Epidermal melanocyte (primary cell): ENCODE measurements around the gene ATXN1L.
"Not testable (repeated sequence)": the region's sequence is repeated elsewhere in the genome, so short reads cannot be mapped to it uniquely, and the experiment has no call there.

Experiments used
- DNase-seq: peaks from one replicate; pipeline ENCODE4 v3.0.0; 2011; ENCODE audit warnings: low spot score; ENCODE audit not compliant: insufficient read length

Gene ATXN1L

DNA sequence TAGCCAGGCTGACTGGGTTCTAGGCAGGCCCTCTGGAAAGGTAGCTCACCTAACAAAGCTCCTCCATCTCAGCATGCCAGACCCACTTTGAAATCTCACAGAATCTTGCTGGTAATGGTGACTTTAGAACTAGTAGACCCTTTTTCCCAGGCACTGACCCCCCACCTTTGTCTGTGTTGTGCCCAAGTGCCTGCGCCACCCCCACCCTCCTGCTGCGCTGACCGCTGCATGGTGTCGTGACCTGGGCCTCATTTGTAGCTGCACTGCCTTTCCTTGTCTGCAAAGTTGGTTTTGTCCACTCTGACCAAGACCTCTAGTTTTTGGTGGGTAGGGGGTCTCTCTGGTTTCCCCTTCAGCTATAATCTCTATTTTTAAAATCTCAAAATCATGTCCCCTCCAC is 6.8 kb downstream of the ATXN1L start:
- no peak for DNase-seq

DNA sequence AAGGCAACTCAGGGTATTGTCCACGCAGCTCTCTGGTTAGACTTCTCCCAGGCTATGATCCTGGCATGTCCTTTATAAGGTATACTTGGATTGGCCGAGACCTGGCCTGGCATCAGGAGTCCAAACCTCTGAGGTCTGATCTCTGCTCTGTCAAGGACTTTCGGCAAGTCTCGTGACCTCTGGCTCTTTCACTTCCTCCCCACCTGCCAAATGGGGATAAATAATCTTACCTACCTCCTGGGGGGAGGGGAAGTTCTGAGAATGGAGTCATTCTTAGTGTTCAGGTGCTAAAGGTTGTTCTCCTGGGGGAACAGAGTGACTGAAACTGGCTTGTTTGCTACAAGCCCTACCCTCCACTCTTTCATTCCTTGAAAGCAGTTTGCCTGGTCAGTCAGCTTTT is 7.6 kb downstream of the ATXN1L start:
- DNase-seq, result no peak

DNA sequence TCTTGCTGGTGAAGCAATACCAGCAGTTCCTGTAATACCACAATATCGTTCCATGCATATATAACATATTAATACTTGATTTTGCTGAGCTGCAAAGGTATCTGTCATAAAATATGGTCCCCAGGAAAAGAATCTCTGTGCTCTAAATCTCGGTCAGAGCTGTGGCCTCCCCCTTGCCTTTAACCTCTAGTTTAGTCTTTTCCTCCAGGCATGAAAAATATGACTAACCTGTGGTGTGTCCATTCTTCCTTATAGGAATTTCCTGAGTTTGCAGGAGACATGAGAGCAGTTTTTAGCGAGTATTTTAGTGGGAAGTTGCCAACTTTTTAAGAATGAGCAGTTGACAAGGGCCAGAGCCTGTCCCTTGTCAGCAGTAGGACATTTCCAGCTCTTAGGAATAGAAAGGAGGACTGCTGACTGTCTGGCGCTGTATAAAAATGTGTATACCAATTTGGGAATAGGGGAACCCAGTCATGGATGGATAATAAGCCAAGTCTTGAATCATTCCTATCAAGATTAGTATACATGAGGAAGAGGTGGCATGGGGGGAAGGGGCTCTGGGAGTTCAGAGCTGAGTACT is 8.7 kb downstream of the ATXN1L start:
- no peak for DNase-seq

DNA sequence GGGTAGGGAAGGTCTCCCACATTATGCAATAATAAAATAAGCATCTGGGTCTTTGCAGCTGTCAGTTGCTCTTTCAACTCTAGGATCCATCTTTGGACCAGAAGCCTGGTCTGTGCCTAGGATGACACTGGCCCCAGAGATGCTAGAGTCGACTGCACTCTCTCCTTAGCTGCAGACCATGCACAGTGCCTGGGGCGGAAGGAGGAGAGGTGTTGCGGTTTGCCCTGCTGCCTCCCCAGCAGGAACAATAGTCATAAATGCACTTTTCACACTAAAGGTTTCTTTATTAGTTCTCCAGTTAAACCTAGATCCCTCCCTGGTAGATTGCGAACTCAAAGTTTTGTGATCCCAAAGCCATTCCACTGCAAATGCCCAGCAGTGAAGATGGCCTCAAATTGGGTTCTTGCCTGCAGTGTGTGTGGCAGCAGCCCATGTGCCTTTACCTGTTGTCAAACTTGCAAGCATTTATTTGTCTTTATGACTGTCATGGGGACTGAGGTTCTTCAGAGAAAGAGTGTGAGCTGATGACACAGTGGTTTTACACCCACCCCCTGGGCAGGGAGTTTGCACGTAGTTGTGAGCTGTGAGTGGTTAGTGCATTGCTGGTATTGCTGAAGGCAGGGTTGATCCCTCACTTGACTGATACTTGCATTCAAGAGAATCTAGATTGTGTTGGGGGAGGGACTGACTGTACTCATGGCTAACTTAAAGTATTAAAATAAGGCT is 10.3 kb downstream of the ATXN1L start:
- DNase-seq, result no peak

DNA sequence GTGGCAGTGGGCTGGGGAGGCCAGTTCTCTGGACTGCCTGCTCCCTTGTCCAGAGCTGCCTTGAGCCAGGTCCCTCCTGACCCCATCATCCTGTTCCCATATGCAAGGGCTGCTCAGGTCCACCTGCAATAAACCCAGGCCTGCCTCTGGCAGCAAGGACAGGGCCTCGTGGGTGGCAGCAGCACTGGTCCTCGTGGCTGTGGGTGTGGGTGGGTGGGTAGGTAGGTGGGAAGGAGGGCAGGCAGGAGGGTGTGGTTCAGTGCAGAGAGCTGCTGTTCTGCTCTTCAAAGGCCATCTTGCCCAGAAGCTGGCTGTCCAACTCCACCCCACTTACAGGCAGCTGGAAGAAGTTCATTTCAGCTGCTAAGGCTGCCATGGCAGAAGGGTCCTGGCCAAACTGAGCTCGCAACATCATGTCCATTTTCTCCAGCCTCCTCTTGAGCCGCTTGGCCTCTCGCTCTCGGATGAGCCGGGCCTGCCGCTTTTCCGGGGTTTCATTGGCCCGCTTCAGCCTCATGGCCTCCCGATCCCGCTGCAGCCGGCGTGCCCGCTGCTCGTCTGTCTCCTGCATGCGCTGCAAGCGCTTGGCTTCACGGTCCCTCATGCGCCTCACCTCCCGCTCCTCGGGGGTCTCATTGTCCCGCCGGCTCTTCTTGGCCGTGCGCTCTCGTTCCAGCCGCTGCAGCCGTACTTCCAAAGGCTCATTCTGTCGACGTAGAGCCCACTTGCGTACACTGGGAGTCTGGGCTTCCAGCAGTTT is 14.2 kb downstream of the ATXN1L start:
- no peak for DNase-seq

DNA sequence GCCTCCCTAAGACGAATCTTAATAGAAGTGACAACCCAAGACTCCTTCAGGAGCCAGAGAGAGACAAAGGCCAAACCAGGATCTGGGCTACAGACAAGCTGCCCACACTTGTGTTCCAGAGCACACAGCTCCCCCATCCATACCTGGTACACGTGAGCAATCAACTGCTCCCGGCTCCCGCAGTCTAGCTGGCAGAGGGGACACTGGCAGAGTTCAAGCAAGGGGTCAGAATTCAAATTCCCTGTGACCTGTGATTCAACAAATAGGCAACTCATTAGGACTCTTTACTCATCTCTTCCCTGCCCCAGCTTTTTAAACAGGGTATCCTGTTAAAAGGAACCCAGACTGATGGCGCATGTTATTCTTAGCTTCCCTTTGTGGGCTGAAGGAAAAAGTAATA is 18.2 kb downstream of the ATXN1L start:
- DNase-seq, result no peak

DNA sequence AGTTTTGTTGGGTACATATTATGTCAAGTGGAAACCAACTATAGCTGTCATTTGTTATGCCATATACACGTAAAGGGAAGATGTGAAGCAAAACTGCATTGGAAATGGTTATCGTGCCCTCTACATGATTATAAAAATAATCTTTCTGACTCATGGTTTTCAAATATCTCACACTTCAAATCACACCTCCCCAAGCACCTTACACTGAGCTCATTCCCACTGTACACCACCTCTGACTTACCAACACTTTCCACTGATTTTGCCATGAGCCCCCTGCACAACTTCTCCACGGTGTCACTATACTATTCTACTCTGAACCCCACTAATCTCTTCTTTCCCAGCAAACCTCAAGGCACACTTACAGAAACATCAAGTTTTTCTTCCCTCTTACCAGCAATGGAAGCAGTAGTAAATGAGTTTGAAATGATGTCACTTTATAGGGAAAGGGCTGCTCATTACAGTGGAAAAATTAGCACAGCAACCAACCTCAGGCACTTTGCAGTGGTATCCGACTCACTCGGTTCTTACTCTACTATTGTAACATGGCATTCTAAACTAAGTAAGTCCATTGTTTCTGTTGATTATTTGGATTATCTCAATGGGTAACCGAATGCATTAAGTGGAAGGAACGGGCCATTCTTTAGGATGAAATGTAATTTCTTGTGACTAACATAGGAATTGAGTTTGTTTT is 19.5 kb downstream of the ATXN1L start:
- DNase-seq, result no peak

DNA sequence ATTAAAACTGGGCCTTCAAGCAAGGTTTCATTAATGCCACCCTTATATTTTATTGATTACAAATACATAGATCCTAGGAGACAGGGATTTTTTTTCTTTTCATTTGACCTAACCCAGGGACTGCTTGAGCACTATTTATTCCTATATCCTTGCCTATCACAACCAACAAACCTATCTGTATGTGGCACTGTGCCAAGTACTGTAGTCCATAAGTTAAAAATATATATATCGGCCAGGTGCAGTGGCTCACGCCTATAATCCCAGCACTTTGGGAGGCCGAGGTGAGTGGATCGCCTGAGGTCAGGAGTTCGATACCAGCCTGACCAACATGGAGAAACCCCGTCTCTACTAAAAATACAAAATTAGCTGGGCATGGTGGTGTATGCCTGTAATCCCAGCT is 21.4 kb downstream of the ATXN1L start:
- not testable (repeated sequence) for DNase-seq

DNA sequence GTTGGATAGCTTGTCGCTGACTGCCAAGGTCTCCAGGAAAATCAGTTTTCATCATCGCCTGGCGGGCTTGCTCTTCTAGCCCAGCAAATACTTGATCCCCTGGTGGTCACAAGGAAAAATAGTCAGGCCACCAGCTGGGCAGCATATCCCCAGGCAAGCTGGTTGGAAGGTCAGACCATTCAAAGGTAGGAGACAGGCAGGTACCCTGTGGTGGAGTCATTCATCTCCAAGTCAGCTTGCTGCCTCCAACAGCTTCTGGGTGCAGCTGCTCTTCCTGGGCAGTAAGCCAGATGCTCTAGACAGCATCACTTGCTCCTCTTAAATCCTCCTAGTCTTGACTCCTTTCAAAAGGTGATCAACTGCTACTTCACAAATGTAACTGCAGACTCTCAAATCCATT is 22.2 kb downstream of the ATXN1L start:
- DNase-seq, result no peak

DNA sequence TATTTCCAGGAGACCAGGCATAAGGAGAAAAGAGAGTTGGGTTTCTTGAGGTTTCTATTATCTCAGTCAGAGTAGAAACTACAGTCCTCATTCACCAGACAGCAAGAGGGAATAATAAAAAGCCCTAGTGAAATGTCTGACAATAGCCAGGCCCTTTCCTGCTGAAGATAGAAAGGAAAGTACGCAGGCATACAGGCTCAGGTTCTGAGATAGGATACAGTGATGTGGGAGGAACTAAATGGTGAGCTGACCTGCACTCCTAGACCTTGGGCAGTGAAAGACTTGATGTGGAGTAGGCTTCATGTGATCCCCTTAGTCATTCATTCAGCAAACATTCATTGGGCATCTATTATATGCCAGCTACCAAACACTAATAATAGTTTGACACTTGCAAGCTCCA is 23.3 kb downstream of the ATXN1L start:
- DNase-seq, result no peak

DNA sequence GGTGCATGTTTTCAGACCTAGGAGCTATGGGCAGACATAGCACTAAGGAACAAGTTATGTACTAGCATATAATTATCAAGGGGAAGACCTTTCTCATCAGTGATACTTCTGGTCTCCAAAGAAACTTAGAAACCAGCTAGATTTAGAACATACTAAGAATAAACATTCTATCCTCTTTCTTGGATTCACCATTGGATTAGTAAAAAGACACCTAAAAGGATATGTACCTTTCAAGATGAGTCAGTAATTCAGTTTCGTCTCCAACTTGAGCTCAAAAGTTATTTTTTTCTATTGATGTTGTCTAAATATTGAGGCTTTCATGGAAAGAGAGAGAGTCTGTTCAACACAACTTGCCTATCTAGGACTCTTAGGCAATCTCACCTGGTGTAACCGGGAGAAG is 25.0 kb downstream of the ATXN1L start:
- DNase-seq, result no peak

DNA sequence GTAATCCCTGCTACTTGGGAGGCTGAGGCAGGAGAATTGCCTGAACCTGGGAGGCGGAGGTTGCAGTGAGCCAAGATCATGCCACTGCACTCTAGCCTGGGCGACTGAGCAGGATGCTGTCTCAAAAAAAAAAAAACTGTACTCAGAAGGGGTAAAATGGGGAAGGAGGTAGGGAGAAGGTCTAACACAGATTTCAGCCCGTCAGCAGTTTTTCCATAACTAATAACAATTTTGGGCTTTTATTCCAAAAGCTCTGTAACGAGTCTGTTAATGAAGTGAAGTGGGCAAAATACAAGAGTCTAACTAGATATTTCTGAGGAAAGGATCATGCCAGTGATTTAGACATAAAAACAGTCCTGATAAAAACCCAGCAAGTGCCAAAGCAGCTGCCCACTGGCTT is 27.4 kb downstream of the ATXN1L start:
- DNase-seq, result no peak

DNA sequence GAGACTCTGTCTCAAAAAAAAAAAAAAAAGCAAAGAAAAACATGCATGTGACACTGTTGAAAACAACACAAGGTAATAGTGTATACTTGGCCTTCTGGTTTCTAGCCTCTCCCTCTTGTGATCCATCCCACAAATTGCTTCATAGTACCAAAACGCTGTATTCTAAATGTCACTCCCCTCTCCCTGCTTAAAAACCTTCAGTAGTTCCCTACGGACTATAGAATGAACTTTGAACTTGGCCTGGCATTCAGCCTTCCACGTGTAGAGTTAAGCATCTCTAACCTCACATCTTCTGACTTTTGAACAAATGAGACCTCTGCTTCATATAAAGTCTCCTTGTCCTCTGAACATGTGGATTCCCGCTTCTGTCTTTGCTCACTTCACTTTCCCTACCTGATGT is 33.1 kb downstream of the ATXN1L start:
- DNase-seq, result no peak

DNA sequence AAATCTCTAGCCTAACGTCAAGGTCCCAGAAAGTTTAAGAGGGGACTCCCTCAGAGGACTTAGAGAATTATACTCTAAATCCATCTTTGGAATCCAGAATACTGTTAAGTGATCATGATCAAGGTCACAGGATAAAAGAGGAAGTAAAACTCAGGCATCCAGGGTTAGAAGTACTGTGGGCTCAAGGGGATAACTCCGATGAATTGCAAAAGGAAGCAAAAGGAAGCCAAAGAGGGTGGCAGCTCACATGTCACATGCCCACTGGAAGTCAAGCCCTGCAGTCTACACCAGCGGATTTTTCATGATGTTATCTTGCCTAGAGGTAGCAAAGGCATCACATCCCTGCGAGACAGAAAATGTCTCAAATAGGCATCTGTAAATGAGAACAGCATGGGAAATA is 34.4 kb downstream of the ATXN1L start:
- DNase-seq, result no peak

DNA sequence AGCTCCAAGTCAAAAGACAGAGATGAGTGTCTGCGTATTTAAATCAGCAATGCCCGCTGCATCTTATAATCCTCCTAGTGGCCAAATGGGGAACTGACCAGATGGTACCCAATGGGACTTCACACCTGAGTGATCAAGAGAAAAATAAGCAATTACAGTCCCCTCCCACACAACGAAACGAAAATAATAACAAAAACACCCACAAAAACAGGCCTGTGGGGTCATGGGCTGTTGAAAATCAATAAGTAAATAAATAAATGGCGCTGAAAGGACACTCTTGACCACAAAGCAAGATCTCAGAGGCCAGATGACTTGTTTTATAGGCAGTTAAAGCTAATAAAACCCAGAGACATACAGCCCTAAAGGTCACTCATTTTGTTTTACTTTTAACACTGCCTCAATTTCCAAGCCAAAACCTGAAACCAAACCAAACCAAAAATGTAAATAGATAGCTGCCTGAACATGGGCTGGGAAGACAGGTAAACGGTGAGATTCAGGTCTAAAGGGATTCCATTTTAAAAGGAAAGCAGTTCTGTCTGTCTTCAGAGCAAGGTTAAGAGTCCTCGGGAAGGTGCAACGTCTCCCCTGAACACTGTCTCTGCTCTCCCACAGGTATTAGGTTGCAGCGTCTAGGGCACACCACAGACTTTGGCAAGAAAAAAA is 36.9 kb downstream of the ATXN1L start:
- peak; percentile 82 for DNase-seq

DNA sequence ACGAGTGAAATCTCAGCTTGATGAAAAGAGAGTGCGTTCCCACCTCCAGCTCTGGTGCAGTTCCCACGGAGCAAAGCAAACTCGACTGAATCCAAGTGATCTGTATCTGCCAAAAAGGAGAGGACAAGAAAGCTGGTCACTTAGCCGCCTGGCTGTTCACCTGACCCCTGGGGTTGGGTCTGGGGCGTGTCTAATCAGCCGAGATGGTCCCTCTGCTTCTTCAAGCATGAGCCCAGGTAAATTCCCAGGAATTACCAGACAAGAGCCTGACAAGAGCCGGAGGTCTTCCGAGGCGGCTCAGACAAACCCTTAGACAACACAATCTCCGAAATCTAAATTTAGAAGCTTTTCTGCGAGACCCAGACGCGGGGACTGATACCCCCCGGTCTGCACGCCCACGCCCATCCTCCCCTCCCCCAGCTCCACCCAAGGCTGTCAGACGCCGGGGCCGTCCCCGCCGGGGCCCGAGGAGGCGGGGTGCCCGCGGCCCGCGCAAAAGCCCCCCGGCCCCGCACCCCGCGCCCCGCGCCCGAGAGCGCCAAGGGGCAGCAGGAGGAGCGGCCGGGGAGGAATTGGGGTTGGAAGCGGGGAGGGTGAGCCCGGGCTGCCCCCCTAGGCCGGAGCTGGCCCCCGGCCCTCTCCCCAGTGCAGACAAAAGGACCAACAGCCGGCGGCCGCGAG is 37.5 kb downstream of the ATXN1L start:
- no peak for DNase-seq

DNA sequence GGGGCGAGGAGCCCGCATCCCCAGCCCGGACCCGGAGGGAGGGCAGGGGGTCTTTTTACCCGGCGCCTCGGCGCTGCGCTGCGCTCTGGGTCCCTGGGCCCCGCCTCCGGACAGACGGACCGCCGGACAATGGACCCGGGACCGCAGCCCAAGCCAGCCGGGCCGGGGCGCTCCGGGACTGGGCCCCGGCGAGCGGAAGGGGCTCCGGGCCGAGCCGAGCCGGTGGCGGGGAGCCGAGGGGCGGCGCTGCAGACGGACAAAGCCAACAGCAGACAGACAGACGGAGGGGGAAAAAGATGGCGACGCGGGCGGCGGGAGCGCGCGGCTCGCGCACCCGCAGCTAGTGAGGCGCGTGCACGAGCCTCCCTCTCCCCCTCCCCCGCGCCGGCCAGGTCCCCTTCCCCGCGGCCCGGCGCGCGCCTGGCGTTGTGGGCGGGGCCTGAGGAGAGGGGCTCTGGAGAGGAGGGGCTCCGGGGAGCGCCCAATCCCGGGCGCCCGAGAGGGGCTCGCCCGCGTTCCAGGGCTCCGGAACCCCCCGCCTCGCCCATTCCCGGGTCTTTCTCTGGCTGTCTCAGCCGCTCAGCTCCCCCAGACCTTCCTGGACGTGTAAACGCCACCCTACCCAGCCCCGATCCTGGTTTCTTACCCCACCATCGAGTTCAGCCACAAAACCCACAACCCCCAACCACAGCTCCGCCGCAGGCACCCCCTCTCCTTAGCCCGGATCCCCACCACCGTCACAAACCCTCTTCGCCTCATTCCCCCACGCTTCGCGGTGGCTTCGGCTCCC is 38.3 kb downstream of the ATXN1L start, which contains the start of gene ZNF821:
ZNF821 (minus strand) TSS at position 334 of the 790 bp plus-strand sequence. CDS start 4,236 bp downstream, outside the sequence.
- peak; percentile 85 for DNase-seq

DNA sequence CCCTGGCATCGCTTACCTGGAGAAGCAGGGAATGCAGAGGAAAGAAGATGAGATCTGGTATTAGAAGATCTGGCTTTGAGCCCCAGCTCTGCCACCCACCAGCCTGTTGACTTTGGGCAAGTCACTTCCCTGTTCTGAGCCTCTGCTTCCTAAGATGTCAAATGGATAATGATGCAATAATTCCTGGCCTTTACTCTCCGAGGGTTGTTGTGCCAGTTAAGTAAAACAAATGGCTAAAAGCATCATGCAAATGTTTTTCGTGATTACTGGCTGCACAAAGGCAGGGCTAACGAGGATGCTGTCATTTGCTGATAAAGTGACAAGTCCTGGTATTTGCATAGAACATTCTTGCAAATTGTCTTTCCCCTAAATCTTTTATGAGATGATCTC is 39.5 kb downstream of the ATXN1L start:
- no peak for DNase-seq

DNA sequence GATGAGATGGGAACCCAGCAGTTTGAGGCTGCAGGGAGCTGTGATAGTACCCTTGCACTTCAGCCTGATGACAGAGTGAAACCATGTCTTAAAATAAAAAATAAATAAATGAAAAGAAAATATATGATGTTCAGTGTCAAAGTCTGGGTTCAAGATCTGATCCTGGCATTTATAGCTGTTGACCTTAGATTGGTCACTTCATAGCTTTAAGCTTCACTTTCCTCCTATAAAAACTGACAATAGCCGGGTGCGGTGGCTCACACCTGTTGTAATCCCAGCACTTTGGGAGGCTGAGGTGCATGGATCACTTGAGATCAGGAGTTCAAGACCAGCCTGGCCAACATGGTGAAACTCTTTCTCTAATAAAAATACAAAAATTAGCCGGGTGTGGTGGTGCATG is 43.4 kb downstream of the ATXN1L start:
- no peak for DNase-seq

DNA sequence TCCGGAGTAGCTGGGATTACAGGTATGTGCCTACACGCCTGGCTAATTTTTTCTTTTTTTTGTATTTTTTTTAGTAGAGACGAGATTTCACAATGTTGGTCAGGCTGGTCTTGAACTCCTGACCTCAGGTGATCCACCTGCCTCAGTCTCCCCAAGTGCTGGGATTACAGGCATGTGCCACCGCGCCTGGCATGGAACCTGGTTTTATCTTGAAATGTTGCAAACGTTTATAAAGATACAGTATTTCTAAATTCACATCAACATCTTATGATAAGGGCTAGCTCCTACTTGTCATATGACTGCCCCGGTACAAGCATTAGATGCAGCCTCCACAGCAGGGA is 48.1 kb downstream of the ATXN1L start:
- DNase-seq, result no peak
